HK-2 (cell line): ENCODE data around the gene NHS.
"Not testable (repeated sequence)": the region's sequence is repeated elsewhere in the genome, so short reads cannot be mapped to it uniquely, and the experiment has no call there.

ENCODE experiments used
- DNase-seq: peaks from one replicate; pipeline ENCODE4 v3.0.0-alpha.2; 2018; ENCODE audit not compliant: unreplicated experiment

Gene NHS

GRCh38 chrX:17496407-17496806 is 121.4 kb downstream of the NHS start:
- no peak for DNase-seq

- no peak for DNase-seq
These were observed 122.2 kb downstream of the NHS start for GRCh38 chrX:17497193-17497592.

DNA sequence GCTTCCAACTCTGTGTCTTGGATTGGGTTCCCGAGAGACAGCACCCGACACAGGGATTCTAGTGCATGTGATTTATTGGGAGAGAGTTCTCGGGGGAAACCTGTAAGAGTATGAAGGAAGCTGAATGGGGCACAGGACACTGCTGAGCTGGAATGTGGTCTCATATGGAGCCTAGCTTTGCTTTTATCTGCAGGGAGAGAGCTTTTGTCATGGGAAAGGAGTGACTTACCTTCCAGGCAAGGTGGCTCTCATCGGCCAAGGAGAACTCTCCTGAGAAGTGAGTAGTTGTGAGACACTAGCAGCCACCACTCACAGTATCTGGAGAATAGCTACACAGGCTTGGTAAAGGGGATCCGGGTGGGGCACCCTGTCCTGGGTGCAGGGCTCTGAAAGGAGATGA is 124.5 kb downstream of the NHS start:
- DNase-seq, result no peak

DNA sequence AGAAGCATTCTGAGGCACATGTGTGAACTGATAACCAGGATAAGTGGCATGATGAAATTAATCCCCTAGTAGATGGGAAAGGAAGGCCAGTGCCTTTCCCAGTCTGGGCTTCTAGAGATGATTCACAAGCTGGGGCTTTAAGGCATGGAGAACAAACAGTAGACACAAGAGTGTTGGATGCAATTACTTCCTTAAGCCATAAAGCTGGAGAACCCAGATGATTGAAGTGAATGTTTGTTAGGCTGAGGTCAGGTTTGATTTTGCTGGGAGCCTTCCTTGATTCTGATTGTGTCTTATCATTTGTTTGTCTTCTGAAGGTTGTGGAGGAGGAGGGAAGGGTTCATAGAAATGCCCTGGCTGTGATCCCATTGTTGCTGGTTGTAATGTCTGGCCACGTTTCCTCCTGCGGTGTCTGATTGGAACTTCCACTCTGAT is 125.2 kb downstream of the NHS start:
- DNase-seq, result no peak

- no peak for DNase-seq
These were observed 126.7 kb downstream of the NHS start for GRCh38 chrX:17501746-17502145.

- DNase-seq, result not testable (repeated sequence)
These were observed 131.4 kb downstream of the NHS start for GRCh38 chrX:17506352-17506751.

DNA sequence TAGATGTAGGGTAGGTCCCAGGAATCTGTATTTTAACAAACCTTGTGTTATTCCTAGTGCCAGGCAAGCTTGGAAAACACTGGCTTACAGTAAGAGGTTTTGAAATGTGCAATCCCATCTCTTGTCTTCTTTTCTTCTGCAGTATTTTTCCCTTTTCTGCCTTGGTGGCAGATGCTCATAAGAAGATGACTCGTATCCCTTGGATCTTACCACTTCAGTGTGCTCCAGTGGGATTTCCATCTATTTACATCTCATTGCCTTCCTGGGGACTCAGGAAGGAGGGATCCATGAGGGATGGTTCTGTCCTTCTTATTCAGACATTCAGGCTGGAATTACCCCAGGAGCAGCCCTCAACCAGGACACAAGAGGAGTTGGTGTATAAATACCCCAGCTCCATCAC is 136.6 kb downstream of the NHS start:
- no peak for DNase-seq

- DNase-seq, result no peak
These were observed 144.4 kb downstream of the NHS start for GRCh38 chrX:17519358-17519757.

- DNase-seq, result no peak
These were observed 145.1 kb downstream of the NHS start for GRCh38 chrX:17520016-17520615.

- DNase-seq, result peak; percentile 29
These were observed 147.1 kb downstream of the NHS start for GRCh38 chrX:17521871-17522693.

- no peak for DNase-seq
These were observed 150.3 kb downstream of the NHS start for GRCh38 chrX:17525266-17525665.

GRCh38 chrX:17525762-17526555 is 151.0 kb downstream of the NHS start:
- DNase-seq, result no peak

DNA sequence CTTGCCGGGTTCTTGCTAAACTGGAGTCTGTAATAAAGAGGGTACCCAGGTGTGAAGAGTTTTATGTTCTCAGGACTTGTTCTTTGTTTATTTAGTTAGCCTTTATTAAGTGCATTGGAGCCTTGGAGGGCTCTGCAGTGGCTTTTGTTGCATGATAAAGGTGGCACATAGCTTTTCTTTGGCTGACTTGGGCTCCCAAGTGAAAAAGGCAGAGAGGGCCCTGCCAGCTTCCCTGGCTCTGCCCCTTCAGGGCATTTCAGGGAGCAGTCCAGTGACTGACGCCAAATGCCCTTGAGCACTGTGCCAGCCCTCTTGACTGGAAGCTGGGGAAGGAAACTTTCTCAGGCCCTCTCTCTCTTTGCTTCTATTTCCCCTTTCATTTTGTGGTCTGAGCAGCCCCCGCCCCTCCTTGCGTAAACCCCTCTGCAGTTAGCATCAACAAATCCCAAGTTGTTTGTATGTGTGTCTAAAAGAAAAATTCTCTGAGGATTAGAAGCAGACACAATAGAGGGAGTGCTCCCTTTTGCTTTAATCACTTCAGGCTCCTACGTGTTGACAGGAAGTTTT is 152.2 kb downstream of the NHS start:
- no peak for DNase-seq

DNA sequence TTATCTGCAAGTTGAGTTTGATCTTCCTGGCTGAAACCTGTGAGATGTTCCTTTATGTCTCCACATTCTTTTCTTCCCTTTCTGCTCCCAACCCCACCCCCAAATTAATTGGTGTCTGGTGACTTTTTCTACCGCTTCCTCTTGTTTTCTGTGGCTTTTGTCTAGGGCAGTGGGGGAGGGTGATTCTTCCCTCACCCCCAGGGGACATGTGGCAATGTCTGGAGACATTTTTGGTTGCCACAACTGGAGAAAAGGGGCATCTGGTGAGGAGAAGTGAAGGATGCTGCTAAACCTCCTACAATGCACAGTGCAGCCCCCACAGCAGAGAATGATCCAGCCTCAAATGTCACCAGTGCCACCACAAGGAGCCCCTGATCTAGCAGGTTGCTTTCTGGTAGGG is 152.9 kb downstream of the NHS start:
- no peak for DNase-seq

GRCh38 chrX:17529151-17529745 is 154.2 kb downstream of the NHS start:
- DNase-seq, result no peak

GRCh38 chrX:17531500-17531899 is 156.5 kb downstream of the NHS start:
- DNase-seq, result no peak

- peak; percentile 21 for DNase-seq
These were observed 160.2 kb downstream of the NHS start for GRCh38 chrX:17535229-17535628.

DNA sequence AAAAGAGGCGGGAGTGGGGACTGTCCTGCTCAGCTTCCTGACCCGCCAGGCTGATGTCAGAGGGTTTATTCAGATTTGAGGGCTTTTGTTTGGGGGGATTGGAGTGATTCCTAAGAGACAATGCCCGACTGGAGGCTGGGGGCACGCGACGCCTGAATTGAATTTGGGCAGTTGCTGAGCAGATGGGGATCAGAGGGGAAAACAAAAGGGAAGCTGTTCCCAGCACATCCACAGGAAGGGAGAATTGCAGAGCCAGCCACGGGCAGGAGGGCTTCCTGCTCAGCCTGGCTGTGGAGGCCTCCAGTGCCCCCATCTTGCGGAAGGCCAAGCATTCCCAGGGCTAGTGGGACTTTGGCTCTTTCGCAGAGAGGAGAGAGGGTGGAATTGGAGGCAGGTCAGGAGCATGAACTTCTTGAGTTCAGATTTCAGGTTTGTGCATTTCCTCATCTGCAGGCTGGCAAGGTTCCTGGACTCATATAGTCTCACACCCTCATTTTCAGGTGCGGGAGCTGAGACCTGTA is 162.8 kb downstream of the NHS start:
- DNase-seq, result no peak

DNA sequence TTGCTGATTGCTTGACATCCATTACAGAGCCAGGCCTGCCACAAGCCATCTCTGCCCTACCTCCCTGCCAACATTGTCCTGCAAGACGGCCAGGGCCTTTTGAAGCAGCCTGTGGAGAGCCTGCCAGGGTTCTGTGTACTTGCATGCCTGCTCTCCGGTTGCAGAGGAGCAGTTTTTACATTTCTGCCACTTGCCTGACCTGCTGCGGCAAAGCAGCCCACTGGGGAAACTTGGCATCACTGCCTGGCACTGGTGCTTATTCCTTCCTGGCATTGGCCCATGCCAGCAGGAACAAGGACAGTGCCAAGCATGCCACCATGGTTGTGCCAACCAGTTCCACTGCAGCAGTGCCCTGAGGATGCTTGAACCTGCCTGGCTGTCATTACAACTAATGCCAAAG is 167.1 kb downstream of the NHS start:
- DNase-seq, result no peak

- DNase-seq, result no peak
These were observed 169.8 kb downstream of the NHS start for GRCh38 chrX:17544821-17545220.

DNA sequence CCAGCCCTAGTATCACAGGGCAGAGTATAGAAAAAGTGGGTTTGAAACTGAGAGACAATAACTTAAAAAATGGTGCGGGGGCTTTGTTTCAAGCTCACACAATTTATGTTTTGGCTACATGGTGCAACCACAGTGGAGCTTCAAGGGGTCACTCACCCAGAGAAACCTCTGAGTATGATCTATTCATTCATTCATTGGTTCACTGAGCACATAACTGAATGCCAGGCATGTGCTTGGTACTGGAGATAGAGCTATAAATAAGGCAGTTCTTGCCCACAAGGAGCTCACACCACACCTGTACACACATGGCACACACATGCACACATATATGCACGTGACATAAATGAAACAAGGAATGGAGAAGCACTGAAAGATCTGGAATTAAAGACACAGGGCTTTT is 171.4 kb downstream of the NHS start:
- no peak for DNase-seq

GRCh38 chrX:17547658-17548057 is 172.7 kb downstream of the NHS start:
- peak; percentile 80 for DNase-seq
